HG03575 (cell line): ENCODE results near the gene FERMT2.
"Not testable (repeated sequence)": the region's sequence is repeated elsewhere in the genome, so short reads cannot be mapped to it uniquely, and the experiment has no call there.

Experiments used
- ATAC-seq: cut with Tn5 transposase; IDR thresholded peaks from one replicate; pipeline ENCODE4 v1.9.1; 2021; ENCODE audit not compliant: unreplicated experiment, insufficient number of reproducible peaks, low FRiP score; ENCODE audit errors: extremely low read depth

FERMT2 gene

GRCh38 chr14:52876311-52876710, 74.5 kb downstream of the FERMT2 start:
- no peak for ATAC-seq

- no peak for ATAC-seq
Observed at GRCh38 chr14:52875707-52876106, 75.1 kb downstream of the FERMT2 start.

GRCh38 chr14:52874389-52874788, 76.5 kb downstream of the FERMT2 start:
- no peak for ATAC-seq

- no peak for ATAC-seq
Observed at GRCh38 chr14:52873694-52874093, 77.2 kb downstream of the FERMT2 start.

GRCh38 chr14:52873065-52873464, 77.8 kb downstream of the FERMT2 start:
- ATAC-seq, result no peak

GRCh38 chr14:52871606-52872005, 79.2 kb downstream of the FERMT2 start:
- no peak for ATAC-seq

- ATAC-seq, result no peak
Observed at GRCh38 chr14:52868911-52869618, 81.8 kb downstream of the FERMT2 start.

- not testable (repeated sequence) for ATAC-seq
Observed at GRCh38 chr14:52864893-52865292, 86.0 kb downstream of the FERMT2 start.

GRCh38 chr14:52863334-52863700, 87.5 kb downstream of the FERMT2 start:
- no peak for ATAC-seq

GRCh38 chr14:52862632-52863333, 88.1 kb downstream of the FERMT2 start:
- ATAC-seq, result no peak

GRCh38 chr14:52861403-52861802, 89.4 kb downstream of the FERMT2 start:
- ATAC-seq, result no peak

- ATAC-seq, result no peak
Observed at GRCh38 chr14:52860910-52861309, 89.9 kb downstream of the FERMT2 start.

GRCh38 chr14:52860209-52860608, 90.6 kb downstream of the FERMT2 start:
- ATAC-seq, result no peak

- no peak for ATAC-seq
Observed at GRCh38 chr14:52856139-52856538, 94.7 kb downstream of the FERMT2 start.

- ATAC-seq, result no peak
Observed at GRCh38 chr14:52853522-52853854, 97.4 kb downstream of the FERMT2 start.

GRCh38 chr14:52852810-52853521, 97.9 kb downstream of the FERMT2 start:
- no peak for ATAC-seq

- no peak for ATAC-seq
Observed at GRCh38 chr14:52850451-52850909, 100.4 kb downstream of the FERMT2 start.

- ATAC-seq, result no peak
Observed at GRCh38 chr14:52848626-52849025, 102.2 kb downstream of the FERMT2 start.

- ATAC-seq, result no peak
Observed at GRCh38 chr14:52846591-52846990, 104.3 kb downstream of the FERMT2 start.

- no peak for ATAC-seq
Observed at GRCh38 chr14:52845081-52845480, 105.8 kb downstream of the FERMT2 start.
